RWPE2 (cell line): ENCODE results near the gene PPFIA2.

ENCODE experiments used
- ATAC-seq: fragments of 200-7000 bp; cut with Tn5 transposase; 3 replicates; pipeline ENCODE4 v1.9.1; 2021; ENCODE audit warnings: low read depth
- DNase-seq: peaks from one replicate; pipeline ENCODE4 v3.0.0-alpha.2; 2020; ENCODE audit warnings: low spot score
- H3K27ac ChIP-seq: fragments of 450-650 bp; 2 replicates; pipeline ENCODE4 v1.5.1; 2017; ENCODE audit warnings: mild to moderate bottlenecking; ENCODE audit not compliant: poor library complexity, severe bottlenecking
- H3K27me3 ChIP-seq: fragments of 250-450 bp; sonication (Bioruptor Pico); 2 replicates; pipeline ENCODE4 v1.5.1; 2021; ENCODE audit warnings: mild to moderate bottlenecking, moderate library complexity; ENCODE audit not compliant: insufficient read depth, poor library complexity, severe bottlenecking
- H3K36me3 ChIP-seq: fragments of 250-450 bp; sonication (Bioruptor Pico); 2 replicates; pipeline ENCODE4 v1.5.1; 2020; ENCODE audit warnings: low read depth, mild to moderate bottlenecking, moderate library complexity
- H3K4me1 ChIP-seq: fragments of 250-450 bp; sonication (Bioruptor Pico); 2 replicates; pipeline ENCODE4 v1.5.1; 2021; ENCODE audit warnings: mild to moderate bottlenecking, moderate library complexity; ENCODE audit not compliant: insufficient read depth, poor library complexity, severe bottlenecking
- H3K4me3 ChIP-seq: fragments of 250-450 bp; sonication (Bioruptor Pico); 2 replicates; pipeline ENCODE4 v1.5.1; 2021; ENCODE audit warnings: mild to moderate bottlenecking, moderate library complexity; ENCODE audit not compliant: severe bottlenecking
- H3K9me3 ChIP-seq: fragments of 250-450 bp; sonication (Bioruptor Pico); 2 replicates; pipeline ENCODE4 v1.5.1; 2021; ENCODE audit warnings: mild to moderate bottlenecking, moderate library complexity; ENCODE audit not compliant: severe bottlenecking
- CTCF ChIP-seq: fragments of 450-650 bp; IDR thresholded peaks from one replicate; pipeline ENCODE4 v1.5.1; 2017; ENCODE audit warnings: mild to moderate bottlenecking, moderate library complexity; ENCODE audit not compliant: poor library complexity, severe bottlenecking

The PPFIA2 gene

GRCh38 chr12:81401241-81401640 is 357.9 kb downstream of the PPFIA2 start:
- no peak overlapping the region for H3K27ac ChIP-seq
- no peak for TF ChIP-seq CTCF

GRCh38 chr12:81400024-81400423 is 359.1 kb downstream of the PPFIA2 start:
- no peaks in the 10 kb centered on the region for H3K36me3 ChIP-seq
- ATAC-seq = no peak
- no peaks in the 10 kb centered on the region for H3K9me3 ChIP-seq
- no peak for DNase-seq
- no peak for TF ChIP-seq CTCF
- H3K27me3 ChIP-seq = no peaks in the 10 kb centered on the region
- H3K4me1 ChIP-seq = no peaks in the 10 kb centered on the region
- H3K4me3 ChIP-seq = no peak overlapping the region
- H3K27ac ChIP-seq = no peak overlapping the region

More at GRCh38 chr12:81401241-81401640, 357.9 kb downstream of the PPFIA2 start:
- ATAC-seq (no peak), DNase-seq (no peak)
- H3K27me3 ChIP-seq = no peaks in the 10 kb centered on the region
- no peak overlapping the region for H3K4me3 ChIP-seq
- H3K4me1 ChIP-seq = no peaks in the 10 kb centered on the region
- no peaks in the 10 kb centered on the region for H3K9me3 ChIP-seq
- no peaks in the 10 kb centered on the region for H3K36me3 ChIP-seq

GRCh38 chr12:81395431-81395830 is 363.7 kb downstream of the PPFIA2 start:
- Histone ChIP-seq H3K27me3 (peaks cover 4% of the 10 kb centered on the region), H3K4me1 (no peaks in the 10 kb centered on the region), H3K36me3 (no peaks in the 10 kb centered on the region), H3K9me3 (no peaks in the 10 kb centered on the region), H3K27ac (no peak overlapping the region), H3K4me3 (no peak overlapping the region)
- ATAC-seq (no peak), DNase-seq (no peak)
- TF ChIP-seq CTCF = no peak

- Histone ChIP-seq H3K27ac (no peak overlapping the region), H3K4me3 (no peak overlapping the region), H3K4me1 (no peaks in the 10 kb centered on the region), H3K27me3 (peaks cover 4% of the 10 kb centered on the region), H3K9me3 (no peaks in the 10 kb centered on the region), H3K36me3 (no peaks in the 10 kb centered on the region)
- DNase-seq (no peak), ATAC-seq (no peak)
- TF ChIP-seq CTCF = no peak
These were observed 369.5 kb downstream of the PPFIA2 start for GRCh38 chr12:81389550-81390099.

- no peak for TF ChIP-seq CTCF
- H3K27ac ChIP-seq = no peak overlapping the region
- no peaks in the 10 kb centered on the region for H3K27me3 ChIP-seq
- no peaks in the 10 kb centered on the region for H3K9me3 ChIP-seq
- H3K4me1 ChIP-seq = no peaks in the 10 kb centered on the region
- no peak overlapping the region for H3K4me3 ChIP-seq
- H3K36me3 ChIP-seq = no peaks in the 10 kb centered on the region
- ATAC-seq (no peak), DNase-seq (no peak)
These were observed 373.0 kb downstream of the PPFIA2 start for GRCh38 chr12:81386101-81386500.
